GM19395 (cell line): ENCODE data around the gene RTKN2.

Experiments
- ATAC-seq: cut with Tn5 transposase; IDR thresholded peaks from one replicate; pipeline ENCODE4 v1.9.1; 2021; ENCODE audit warnings: mild to moderate bottlenecking, moderate library complexity; ENCODE audit not compliant: unreplicated experiment

Gene RTKN2

GRCh38 chr10:62230344-62231121 lies 38.1 kb downstream of the RTKN2 start:
- no peak for ATAC-seq

GRCh38 chr10:62225362-62225761 lies 43.3 kb downstream of the RTKN2 start:
- no peak for ATAC-seq

- no peak for ATAC-seq
Observed at GRCh38 chr10:62224606-62225005, 44.0 kb downstream of the RTKN2 start.

- ATAC-seq: no peak
Observed at GRCh38 chr10:62217683-62218082, 51.0 kb downstream of the RTKN2 start.

GRCh38 chr10:62214364-62214874 lies 54.2 kb downstream of the RTKN2 start:
- ATAC-seq: no peak

GRCh38 chr10:62205750-62206399 lies 62.8 kb downstream of the RTKN2 start:
- ATAC-seq: no peak

GRCh38 chr10:62199584-62199983 lies 69.1 kb downstream of the RTKN2 start:
- ATAC-seq: peak; percentile 91

GRCh38 chr10:62196528-62196927 lies 72.1 kb downstream of the RTKN2 start:
- no peak for ATAC-seq

GRCh38 chr10:62195675-62195926 lies 73.0 kb downstream of the RTKN2 start:
- no peak for ATAC-seq

GRCh38 chr10:62194924-62195674 lies 73.5 kb downstream of the RTKN2 start:
- ATAC-seq: no peak

GRCh38 chr10:62193479-62193878 lies 75.2 kb downstream of the RTKN2 start:
- no peak for ATAC-seq

- no peak for ATAC-seq
Observed at GRCh38 chr10:62189131-62189530, 79.5 kb downstream of the RTKN2 start.

GRCh38 chr10:62188021-62188616 lies 80.5 kb downstream of the RTKN2 start:
- no peak for ATAC-seq

- ATAC-seq: no peak
Observed at GRCh38 chr10:62186999-62187675, 81.5 kb downstream of the RTKN2 start.

- no peak for ATAC-seq
Observed at GRCh38 chr10:62185919-62186692, 82.5 kb downstream of the RTKN2 start.

GRCh38 chr10:62183857-62184795 lies 84.5 kb downstream of the RTKN2 start:
- no peak for ATAC-seq

- peak; percentile 87 for ATAC-seq
Observed at GRCh38 chr10:62183442-62183841, 85.2 kb downstream of the RTKN2 start.

- no peak for ATAC-seq
Observed at GRCh38 chr10:62182595-62182994, 86.0 kb downstream of the RTKN2 start.

- no peak for ATAC-seq
Observed at GRCh38 chr10:62182171-62182570, 86.5 kb downstream of the RTKN2 start.
